Measurements from ENCODE around the gene DIS3L2.

DNA sequence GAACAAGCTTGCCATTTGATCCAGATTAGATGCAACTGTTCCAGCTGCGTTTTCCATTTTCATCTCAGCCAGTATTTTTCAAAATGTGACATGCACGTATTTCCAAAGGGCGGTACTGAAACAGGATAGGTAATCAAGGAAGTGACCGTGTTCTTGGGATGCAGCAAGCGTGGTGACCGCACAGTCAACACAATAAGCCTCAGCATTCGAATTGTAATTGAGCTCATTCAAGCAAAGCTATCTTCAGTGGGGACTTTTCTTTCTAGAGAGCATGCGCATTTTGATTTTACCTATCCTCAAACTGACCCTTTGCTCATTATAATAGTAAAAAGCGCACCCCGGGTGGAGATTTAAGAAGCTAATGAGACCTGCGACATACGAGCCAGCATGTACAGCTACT, 413.7 kb downstream of the DIS3L2 start:
- TF ChIP-seq, protein P1, sequence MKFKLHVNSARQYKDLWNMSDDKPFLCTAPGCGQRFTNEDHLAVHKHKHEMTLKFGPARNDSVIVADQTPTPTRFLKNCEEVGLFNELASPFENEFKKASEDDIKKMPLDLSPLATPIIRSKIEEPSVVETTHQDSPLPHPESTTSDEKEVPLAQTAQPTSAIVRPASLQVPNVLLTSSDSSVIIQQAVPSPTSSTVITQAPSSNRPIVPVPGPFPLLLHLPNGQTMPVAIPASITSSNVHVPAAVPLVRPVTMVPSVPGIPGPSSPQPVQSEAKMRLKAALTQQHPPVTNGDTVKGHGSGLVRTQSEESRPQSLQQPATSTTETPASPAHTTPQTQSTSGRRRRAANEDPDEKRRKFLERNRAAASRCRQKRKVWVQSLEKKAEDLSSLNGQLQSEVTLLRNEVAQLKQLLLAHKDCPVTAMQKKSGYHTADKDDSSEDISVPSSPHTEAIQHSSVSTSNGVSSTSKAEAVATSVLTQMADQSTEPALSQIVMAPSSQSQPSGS (CRISPR knock-in tag; IDR thresholded peaks at IDR 0.05; ENCODE audit: borderline replicate concordance, low read depth): no peak
- TF ChIP-seq, protein P2, sequence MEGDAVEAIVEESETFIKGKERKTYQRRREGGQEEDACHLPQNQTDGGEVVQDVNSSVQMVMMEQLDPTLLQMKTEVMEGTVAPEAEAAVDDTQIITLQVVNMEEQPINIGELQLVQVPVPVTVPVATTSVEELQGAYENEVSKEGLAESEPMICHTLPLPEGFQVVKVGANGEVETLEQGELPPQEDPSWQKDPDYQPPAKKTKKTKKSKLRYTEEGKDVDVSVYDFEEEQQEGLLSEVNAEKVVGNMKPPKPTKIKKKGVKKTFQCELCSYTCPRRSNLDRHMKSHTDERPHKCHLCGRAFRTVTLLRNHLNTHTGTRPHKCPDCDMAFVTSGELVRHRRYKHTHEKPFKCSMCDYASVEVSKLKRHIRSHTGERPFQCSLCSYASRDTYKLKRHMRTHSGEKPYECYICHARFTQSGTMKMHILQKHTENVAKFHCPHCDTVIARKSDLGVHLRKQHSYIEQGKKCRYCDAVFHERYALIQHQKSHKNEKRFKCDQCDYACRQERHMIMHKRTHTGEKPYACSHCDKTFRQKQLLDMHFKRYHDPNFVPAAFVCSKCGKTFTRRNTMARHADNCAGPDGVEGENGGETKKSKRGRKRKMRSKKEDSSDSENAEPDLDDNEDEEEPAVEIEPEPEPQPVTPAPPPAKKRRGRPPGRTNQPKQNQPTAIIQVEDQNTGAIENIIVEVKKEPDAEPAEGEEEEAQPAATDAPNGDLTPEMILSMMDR (IDR thresholded peaks at IDR 0.05): no peak
- TF ChIP-seq SMAD4 (CRISPR knock-in tag; IDR thresholded peaks at IDR 0.05) (no peak), PREB (CRISPR knock-in tag; IDR thresholded peaks at IDR 0.05; ENCODE audit: borderline replicate concordance) (no peak), CREB1 (CRISPR knock-in tag; IDR thresholded peaks at IDR 0.05) (no peak), TEAD1 (CRISPR knock-in tag; IDR thresholded peaks at IDR 0.05) (no peak), TCF7 (CRISPR knock-in tag; IDR thresholded peaks at IDR 0.05; ENCODE audit: low read depth) (no peak)
- TF ChIP-seq, protein P3, sequence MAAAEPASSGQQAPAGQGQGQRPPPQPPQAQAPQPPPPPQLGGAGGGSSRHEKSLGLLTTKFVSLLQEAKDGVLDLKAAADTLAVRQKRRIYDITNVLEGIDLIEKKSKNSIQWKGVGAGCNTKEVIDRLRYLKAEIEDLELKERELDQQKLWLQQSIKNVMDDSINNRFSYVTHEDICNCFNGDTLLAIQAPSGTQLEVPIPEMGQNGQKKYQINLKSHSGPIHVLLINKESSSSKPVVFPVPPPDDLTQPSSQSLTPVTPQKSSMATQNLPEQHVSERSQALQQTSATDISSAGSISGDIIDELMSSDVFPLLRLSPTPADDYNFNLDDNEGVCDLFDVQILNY (CRISPR knock-in tag; IDR thresholded peaks at IDR 0.05): no peak

Data from WTC11 (cell line).